PC-3 (cell line): ENCODE data around the gene IRF2. TPM values are rescaled to one million over a fixed set of nuclear protein-coding genes. Genes with fewer than 3 reads are reported as not detected.

ENCODE experiments used
- ATAC-seq: fragments of 200-7000 bp; cut with Tn5 transposase; 2 replicates; pipeline ENCODE4 v1.9.1; 2020; ENCODE audit warnings: mild to moderate bottlenecking, moderate library complexity
- BruUV-seq: library from RNA; stranded (reverse); fragments of 400-500 nt; replicated peaks from 2 replicates; lab custom pipeline; 2021; lab: Mats Ljungman, UMichigan
- CTCF ChIA-PET: fragments of 300-600 bp; sonication (Branson Sonifier 250); formaldehyde crosslinking; loops from one replicate; lab custom pipeline; 2022; ENCODE audit warnings: antibody characterized with exemption; lab: Charles Lee
- POLR2A ChIA-PET: fragments of 300-600 bp; sonication (Branson Sonifier 250); formaldehyde crosslinking; loops from one replicate; lab custom pipeline; 2022; ENCODE audit warnings: antibody characterized with exemption; ENCODE audit not compliant: unreplicated experiment; lab: Charles Lee
- DNase-seq: peaks from one replicate; pipeline ENCODE4 v3.0.0-alpha.2; 2015
- H2AFZ ChIP-seq: fragments of 300-600 bp; sonication (generic); 2 replicates; pipeline ENCODE4 v1.6.0; 2016; ENCODE audit warnings: antibody characterized with exemption, low read length
- H3F3A ChIP-seq: fragments of 300-600 bp; sonication (generic); one replicate; pipeline ENCODE4 v1.6.0; 2017; ENCODE audit warnings: antibody characterized with exemption, low read length, control low read depth, mild to moderate bottlenecking; ENCODE audit not compliant: unreplicated experiment
- H3K27ac ChIP-seq: fragments of 300-600 bp; sonication (generic); 2 replicates; pipeline ENCODE4 v1.5.1; 2016; ENCODE audit warnings: mild to moderate bottlenecking, low read length
- H3K27me3 ChIP-seq: fragments of 300-600 bp; sonication (generic); 2 replicates; pipeline ENCODE4 v1.6.1; 2016; ENCODE audit warnings: low read length, mixed read lengths
- H3K36me3 ChIP-seq: fragments of 300-600 bp; sonication (generic); 2 replicates; pipeline ENCODE4 v1.6.1; 2016; ENCODE audit warnings: low read depth, mixed run types, low read length, mixed read lengths
- H3K4me1 ChIP-seq: fragments of 300-600 bp; sonication (generic); 2 replicates; pipeline ENCODE4 v1.5.1; 2016; ENCODE audit warnings: low read length; ENCODE audit not compliant: insufficient read depth
- H3K4me2 ChIP-seq: fragments of 300-600 bp; sonication (generic); 2 replicates; pipeline ENCODE4 v1.6.0; 2016; ENCODE audit warnings: low read length
- H3K4me3 ChIP-seq: fragments of 300-600 bp; sonication (generic); 2 replicates; pipeline ENCODE4 v1.5.1; 2016; ENCODE audit warnings: mild to moderate bottlenecking, low read length, mixed read lengths
- H3K79me2 ChIP-seq: fragments of 300-600 bp; sonication (generic); 2 replicates; pipeline ENCODE4 v1.6.1; 2017; ENCODE audit warnings: low read length, mixed read lengths
- H3K9ac ChIP-seq: fragments of 300-600 bp; sonication (generic); 2 replicates; pipeline ENCODE4 v1.6.0; 2016; ENCODE audit warnings: mild to moderate bottlenecking, low read length
- H3K9me2 ChIP-seq: fragments of 300-600 bp; sonication (generic); replicated peaks from 2 replicates; pipeline ENCODE4 v1.6.1; 2016; ENCODE audit warnings: mixed run types, low read length, mixed read lengths
- H3K9me3 ChIP-seq: fragments of 300-600 bp; sonication (generic); 2 replicates; pipeline ENCODE4 v1.6.1; 2016; ENCODE audit warnings: low read length, mixed read lengths
- H4K20me1 ChIP-seq: fragments of 300-600 bp; sonication (generic); 2 replicates; pipeline ENCODE4 v1.6.1; 2016; ENCODE audit warnings: low read length, mixed read lengths
- EZH2 ChIP-seq: fragments of 300-600 bp; sonication (generic); IDR thresholded peaks from one replicate; pipeline ENCODE4 v1.6.1; 2017; ENCODE audit warnings: antibody characterized with exemption, mild to moderate bottlenecking, low read length; ENCODE audit not compliant: unreplicated experiment
- EZH2phosphoT487 ChIP-seq: fragments of 300-600 bp; sonication (generic); IDR thresholded peaks from 2 replicates; pipeline ENCODE4 v1.6.1; 2018; ENCODE audit warnings: mild to moderate bottlenecking, antibody characterized with exemption, low read length, borderline replicate concordance
- intact Hi-C: fragments of 100-400 bp; cut with micrococcal nuclease; formaldehyde crosslinking; loops from 2 replicates; pipeline ENCODE4 v1.9.0; 2023
- total RNA-seq: library from RNA; depleted of rRNA; stranded (reverse); fragments of >200 nt; gene quantifications from 2 replicates; pipeline ENCODE4 v1.2.3, GENCODE V29; 2014
- TF ChIP-seq, protein P1 (sequence below): fragments of 300-600 bp; sonication (generic); conservative IDR thresholded peaks from 2 replicates; pipeline ENCODE4 v1.5.1; 2017; ENCODE audit warnings: antibody characterized with exemption, low read depth, mild to moderate bottlenecking, low read length

IRF2 gene
- total RNA-seq, 1 experiment from 2014 or later = 7.7 TPM

DNA sequence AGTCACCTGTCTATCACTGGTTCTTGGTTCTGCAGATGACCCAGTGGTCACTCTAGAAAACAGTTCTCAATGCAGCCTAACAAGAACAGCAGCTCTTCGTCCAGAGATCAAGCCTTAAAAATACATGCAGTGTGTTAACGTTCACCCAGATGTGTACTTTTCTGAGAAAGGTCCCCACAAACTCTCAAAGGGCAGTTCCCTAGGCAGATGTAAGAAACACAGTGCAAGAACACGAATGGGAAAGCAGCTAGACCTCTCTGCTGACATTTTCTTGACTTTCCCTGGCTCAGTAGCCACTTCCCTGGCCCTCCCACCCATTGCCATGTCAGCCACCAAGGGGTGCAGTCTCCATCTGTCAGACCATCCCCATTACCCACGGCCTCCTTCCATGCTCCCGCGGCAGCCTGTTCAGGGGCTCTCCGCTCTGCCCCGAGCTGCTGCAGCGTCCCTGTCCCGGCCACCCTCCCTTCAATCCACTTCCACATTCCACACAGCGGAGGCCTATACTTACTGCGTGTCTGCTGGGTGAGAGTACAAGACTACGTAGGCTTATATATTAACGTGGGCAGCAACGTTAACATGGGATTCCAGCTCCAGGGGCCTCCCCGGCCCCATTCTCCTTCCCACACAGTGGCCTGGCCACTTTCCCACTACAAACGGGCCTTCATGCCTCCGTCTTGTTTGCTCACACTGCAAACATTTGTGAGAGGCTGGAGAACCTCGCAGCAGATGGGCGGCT lies 34.3 kb downstream of the IRF2 start:
- Histone ChIP-seq H4K20me1 (no peaks in the 10 kb centered on the region), H3K36me3 (no peaks in the 10 kb centered on the region), H3K4me3 (no peak overlapping the region), H3K4me2 (no peak overlapping the region), H2AFZ (no peak overlapping the region), H3K27ac (no peak overlapping the region), H3K79me2 (peaks cover 6% of the 10 kb centered on the region; the same call in 1 of the 2 replicates), H3K9me2 (no peaks in the 10 kb centered on the region), H3K9ac (no peak overlapping the region), H3K4me1 (no peaks in the 10 kb centered on the region), H3K27me3 (no peaks in the 10 kb centered on the region), H3K9me3 (no peaks in the 10 kb centered on the region), H3F3A (no peaks in the 10 kb centered on the region)
- ATAC-seq (no peak), DNase-seq (no peak)
- TF ChIP-seq, protein P1, sequence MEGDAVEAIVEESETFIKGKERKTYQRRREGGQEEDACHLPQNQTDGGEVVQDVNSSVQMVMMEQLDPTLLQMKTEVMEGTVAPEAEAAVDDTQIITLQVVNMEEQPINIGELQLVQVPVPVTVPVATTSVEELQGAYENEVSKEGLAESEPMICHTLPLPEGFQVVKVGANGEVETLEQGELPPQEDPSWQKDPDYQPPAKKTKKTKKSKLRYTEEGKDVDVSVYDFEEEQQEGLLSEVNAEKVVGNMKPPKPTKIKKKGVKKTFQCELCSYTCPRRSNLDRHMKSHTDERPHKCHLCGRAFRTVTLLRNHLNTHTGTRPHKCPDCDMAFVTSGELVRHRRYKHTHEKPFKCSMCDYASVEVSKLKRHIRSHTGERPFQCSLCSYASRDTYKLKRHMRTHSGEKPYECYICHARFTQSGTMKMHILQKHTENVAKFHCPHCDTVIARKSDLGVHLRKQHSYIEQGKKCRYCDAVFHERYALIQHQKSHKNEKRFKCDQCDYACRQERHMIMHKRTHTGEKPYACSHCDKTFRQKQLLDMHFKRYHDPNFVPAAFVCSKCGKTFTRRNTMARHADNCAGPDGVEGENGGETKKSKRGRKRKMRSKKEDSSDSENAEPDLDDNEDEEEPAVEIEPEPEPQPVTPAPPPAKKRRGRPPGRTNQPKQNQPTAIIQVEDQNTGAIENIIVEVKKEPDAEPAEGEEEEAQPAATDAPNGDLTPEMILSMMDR = no peak
- TF ChIP-seq EZH2phosphoT487 (no peak), EZH2 (no peak)
- POLR2A ChIA-PET = no interaction called here
- CTCF ChIA-PET = no interaction called here
- BruUV-seq = no TSS peak
- intact Hi-C loops = no loop called here

DNA sequence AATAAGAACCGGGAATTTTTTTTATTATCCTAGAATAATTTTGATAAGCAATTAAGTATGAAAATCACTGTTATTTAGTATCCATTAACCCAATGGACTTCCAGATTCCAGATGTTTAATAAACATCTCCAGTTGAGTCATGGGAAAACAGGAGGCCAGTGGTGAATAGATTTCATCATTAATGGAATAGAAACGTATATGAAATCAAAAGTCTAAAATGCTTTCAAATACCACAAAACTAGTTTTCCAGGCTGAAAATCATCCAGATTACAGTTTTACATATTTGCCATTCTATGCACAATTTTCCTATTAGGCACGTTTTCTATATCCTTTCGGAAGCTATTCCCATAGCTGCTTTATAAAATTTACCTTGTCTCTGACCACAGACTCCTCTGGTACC lies 35.0 kb downstream of the IRF2 start:
- Histone ChIP-seq H3K27ac (no peak overlapping the region), H3K79me2 (peaks cover 6% of the 10 kb centered on the region; the same call in 1 of the 2 replicates), H3K4me3 (no peak overlapping the region), H3K9me2 (no peaks in the 10 kb centered on the region), H3K4me2 (no peak overlapping the region), H3K27me3 (no peaks in the 10 kb centered on the region), H3K9me3 (no peaks in the 10 kb centered on the region), H4K20me1 (no peaks in the 10 kb centered on the region), H2AFZ (no peak overlapping the region), H3K36me3 (no peaks in the 10 kb centered on the region), H3K9ac (no peak overlapping the region), H3F3A (no peaks in the 10 kb centered on the region), H3K4me1 (no peaks in the 10 kb centered on the region)
- DNase-seq (no peak), ATAC-seq (no peak)
- POLR2A ChIA-PET = no interaction called here
- TF ChIP-seq EZH2phosphoT487 (no peak), EZH2 (no peak)
- TF ChIP-seq, protein P1 = no peak
- no TSS peak for BruUV-seq
- intact Hi-C loops = no loop called here
- CTCF ChIA-PET = no interaction called here

DNA sequence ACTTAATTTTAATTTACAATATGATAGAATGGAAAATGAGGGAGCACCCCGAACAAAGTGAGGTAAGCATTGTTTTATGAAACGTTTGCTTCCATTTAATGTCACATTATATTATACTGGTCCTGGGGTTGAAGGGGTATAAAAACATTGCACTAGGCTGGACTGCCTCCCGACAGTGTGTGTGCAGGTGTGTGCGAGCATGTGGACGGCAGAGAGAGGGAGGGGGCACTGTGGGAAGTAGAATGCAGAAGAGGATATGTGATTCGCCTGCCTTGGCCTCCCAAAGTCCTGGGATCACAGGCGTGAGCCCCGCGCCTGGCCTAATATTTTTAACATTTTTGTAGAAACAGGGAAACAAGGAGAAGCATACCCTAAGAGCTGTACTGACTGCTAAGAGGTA lies 36.0 kb downstream of the IRF2 start:
- no TSS peak for BruUV-seq
- Histone ChIP-seq H3K9ac (no peak overlapping the region), H3K4me3 (no peak overlapping the region), H3K27me3 (no peaks in the 10 kb centered on the region), H3K36me3 (no peaks in the 10 kb centered on the region), H4K20me1 (no peaks in the 10 kb centered on the region), H3K9me2 (no peaks in the 10 kb centered on the region), H3K79me2 (peaks cover 2% of the 10 kb centered on the region; the same call in 1 of the 2 replicates), H3K9me3 (no peaks in the 10 kb centered on the region), H3K4me2 (no peak overlapping the region), H2AFZ (no peak overlapping the region), H3K27ac (no peak overlapping the region), H3K4me1 (no peaks in the 10 kb centered on the region), H3F3A (no peaks in the 10 kb centered on the region)
- ATAC-seq (no peak), DNase-seq (no peak)
- ChIA-PET POLR2A (no interaction called here), CTCF (no interaction called here)
- intact Hi-C loops = no loop called here
- TF ChIP-seq EZH2phosphoT487 (no peak), EZH2 (no peak)
- TF ChIP-seq, protein P1 = no peak
